ENCODE measurements around the gene KDM4B.

GRCh38 chr19:5074830-5075394, 106.0 kb downstream of the KDM4B start:
- TF ChIP-seq EP300 (IDR thresholded peaks at IDR 0.05) (no peak), CTCF (IDR thresholded peaks at IDR 0.05) (no peak)
